ENCODE measurements around the gene SRMS. TPM values are rescaled to one million over a fixed set of nuclear protein-coding genes. Genes with fewer than 3 reads are reported as not detected.

SRMS gene
- total RNA-seq, 1 experiment from 2014 or later: 1.4 TPM

DNA sequence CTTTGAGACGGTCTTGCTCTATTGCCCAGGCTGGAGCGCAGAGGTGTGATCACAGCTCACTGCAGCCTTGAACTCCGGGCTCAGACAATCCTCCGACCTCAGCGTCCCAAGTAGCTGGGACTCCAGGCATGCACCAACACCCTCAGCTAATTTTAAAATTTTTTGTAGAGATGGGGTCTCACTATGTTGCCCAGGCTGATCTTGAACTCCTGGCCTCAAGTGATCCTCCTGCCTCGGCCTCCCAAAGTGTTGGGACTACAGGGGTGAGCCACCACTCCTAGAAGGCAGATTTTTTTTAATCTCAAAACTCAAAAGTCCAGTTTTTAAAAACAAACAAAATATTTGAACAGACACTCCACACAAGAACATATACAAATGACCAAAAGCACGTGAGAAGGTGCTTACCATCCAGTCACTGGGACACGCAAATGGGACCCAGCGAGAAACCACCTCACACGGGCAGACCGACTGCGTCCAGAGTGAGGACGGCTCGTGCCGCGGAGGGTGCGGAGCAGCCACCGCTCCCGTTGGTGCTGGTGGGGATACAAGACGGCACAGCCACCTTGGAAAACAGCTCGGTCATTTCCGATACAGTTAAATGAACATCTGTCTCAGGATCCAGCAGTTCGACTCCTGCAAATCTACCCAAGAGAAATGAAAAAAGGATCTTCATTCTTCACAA, 35.0 kb upstream of the SRMS start:
- ChIA-PET CTCF (interaction anchor here (0.6 to 1.9 kb wide), 7 partner anchors 37 to 333 kb away, joined by 3 to 9 read pairs (median 3); no protein-coding TSS in a partner anchor), POLR2A (interaction anchor here (0.6 to 2.6 kb wide), 3 partner anchors 45 to 373 kb away, joined by 3 to 8 read pairs (median 4); partner anchors contain the start of genes PTK6 and UCKL1)
- TF ChIP-seq, protein P1, sequence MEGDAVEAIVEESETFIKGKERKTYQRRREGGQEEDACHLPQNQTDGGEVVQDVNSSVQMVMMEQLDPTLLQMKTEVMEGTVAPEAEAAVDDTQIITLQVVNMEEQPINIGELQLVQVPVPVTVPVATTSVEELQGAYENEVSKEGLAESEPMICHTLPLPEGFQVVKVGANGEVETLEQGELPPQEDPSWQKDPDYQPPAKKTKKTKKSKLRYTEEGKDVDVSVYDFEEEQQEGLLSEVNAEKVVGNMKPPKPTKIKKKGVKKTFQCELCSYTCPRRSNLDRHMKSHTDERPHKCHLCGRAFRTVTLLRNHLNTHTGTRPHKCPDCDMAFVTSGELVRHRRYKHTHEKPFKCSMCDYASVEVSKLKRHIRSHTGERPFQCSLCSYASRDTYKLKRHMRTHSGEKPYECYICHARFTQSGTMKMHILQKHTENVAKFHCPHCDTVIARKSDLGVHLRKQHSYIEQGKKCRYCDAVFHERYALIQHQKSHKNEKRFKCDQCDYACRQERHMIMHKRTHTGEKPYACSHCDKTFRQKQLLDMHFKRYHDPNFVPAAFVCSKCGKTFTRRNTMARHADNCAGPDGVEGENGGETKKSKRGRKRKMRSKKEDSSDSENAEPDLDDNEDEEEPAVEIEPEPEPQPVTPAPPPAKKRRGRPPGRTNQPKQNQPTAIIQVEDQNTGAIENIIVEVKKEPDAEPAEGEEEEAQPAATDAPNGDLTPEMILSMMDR (IDR thresholded peaks at IDR 0.05; ENCODE audit: unreplicated experiment): no peak
- BruUV-seq (replicated peaks): no TSS peak
- H3K4me3 Mint-ChIP-seq (ENCODE audit: unreplicated experiment): no peak overlapping the region
- intact Hi-C loops (cut with micrococcal nuclease): no loop called here
- no peak overlapping the region for H3K27ac Mint-ChIP-seq (ENCODE audit: low read depth, unreplicated experiment)
- H3K27me3 Mint-ChIP-seq (ENCODE audit: insufficient read depth, unreplicated experiment): no peaks in the 10 kb centered on the region
- no peak for DNase-seq (ENCODE audit: unreplicated experiment)
- no peaks in the 10 kb centered on the region for H3K4me1 Mint-ChIP-seq (ENCODE audit: insufficient read depth, unreplicated experiment)
- H3K36me3 Mint-ChIP-seq (ENCODE audit: insufficient read depth, unreplicated experiment): no peaks in the 10 kb centered on the region
- H3K9me3 Mint-ChIP-seq (ENCODE audit: unreplicated experiment): no peaks in the 10 kb centered on the region

- no peaks in the 10 kb centered on the region for H3K27me3 Mint-ChIP-seq (ENCODE audit: insufficient read depth, unreplicated experiment)
- no peak overlapping the region for H3K4me3 Mint-ChIP-seq (ENCODE audit: unreplicated experiment)
- H3K27ac Mint-ChIP-seq (ENCODE audit: low read depth, unreplicated experiment): no peak overlapping the region
- intact Hi-C loops (cut with micrococcal nuclease): loop anchor here (2.0 kb wide), 1 partner anchor 116 kb away; the partner anchor contains the start of gene TNFRSF6B
- H3K36me3 Mint-ChIP-seq (ENCODE audit: insufficient read depth, unreplicated experiment): no peaks in the 10 kb centered on the region
- POLR2A ChIA-PET: interaction anchor here (0.5 to 2.6 kb wide), 3 partner anchors 32 to 360 kb away, joined by 3 to 8 read pairs (median 4); partner anchors contain the start of gene PTK6
- DNase-seq (ENCODE audit: unreplicated experiment): peak; percentile 74
- BruUV-seq (replicated peaks): no TSS peak
- no peaks in the 10 kb centered on the region for H3K4me1 Mint-ChIP-seq (ENCODE audit: insufficient read depth, unreplicated experiment)
- CTCF ChIA-PET: interaction anchor here (0.7 to 1.9 kb wide), 7 partner anchors 12 to 399 kb away, joined by 3 to 9 read pairs (median 4); no protein-coding TSS in a partner anchor
- H3K9me3 Mint-ChIP-seq (ENCODE audit: unreplicated experiment): no peaks in the 10 kb centered on the region
- TF ChIP-seq, protein P1 (IDR thresholded peaks at IDR 0.05; ENCODE audit: unreplicated experiment): peak; percentile 66
Measured at GRCh38 chr20:63580796-63581461, 33.4 kb upstream of the SRMS start.

DNA sequence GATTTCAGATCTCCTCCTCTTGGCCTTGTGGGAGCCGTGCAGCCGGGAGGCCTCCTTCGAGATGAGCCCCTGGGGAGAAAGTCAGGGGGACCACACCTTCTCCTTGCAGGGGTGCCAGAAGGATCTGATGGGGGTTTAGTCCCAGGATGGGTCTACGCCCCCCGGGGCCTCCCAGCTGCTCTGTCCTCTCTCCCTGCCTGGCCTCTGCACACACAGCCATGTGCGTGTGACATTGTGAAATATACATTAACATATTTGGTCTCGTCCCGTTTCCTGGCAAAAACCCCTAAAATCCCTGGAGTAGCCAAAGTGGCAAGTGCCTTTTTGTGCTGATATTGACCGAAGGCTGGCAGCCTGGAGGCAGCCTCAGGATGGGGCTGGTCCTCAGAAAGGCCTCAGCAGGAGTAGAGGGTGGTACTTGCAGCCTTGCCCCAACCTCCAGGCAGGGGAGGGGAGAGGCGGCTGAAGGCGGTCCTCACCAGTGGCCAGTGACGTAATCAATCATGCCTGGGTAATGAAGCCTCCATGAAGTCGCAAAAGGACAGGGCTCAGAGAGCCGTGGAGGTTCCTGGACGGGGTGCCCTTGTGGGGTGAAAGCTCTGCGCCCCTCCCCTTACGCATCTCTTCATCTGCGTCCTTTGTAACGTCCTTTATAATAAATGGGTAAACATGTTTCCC, 31.6 kb upstream of the SRMS start:
- TF ChIP-seq, protein P1 (IDR thresholded peaks at IDR 0.05; ENCODE audit: unreplicated experiment): no peak
- H3K4me3 Mint-ChIP-seq (ENCODE audit: unreplicated experiment): no peak overlapping the region
- H3K36me3 Mint-ChIP-seq (ENCODE audit: insufficient read depth, unreplicated experiment): no peaks in the 10 kb centered on the region
- ChIA-PET POLR2A (interaction anchor here (0.6 to 1.4 kb wide), 2 partner anchors 48 to 346 kb away, joined by 3 read pairs; partner anchors contain the start of gene GMEB2), CTCF (interaction anchor here (0.6 to 1.2 kb wide), 4 partner anchors 22 to 162 kb away, joined by 3 to 5 read pairs (median 4); partner anchors contain the start of gene PTK6)
- no peaks in the 10 kb centered on the region for H3K4me1 Mint-ChIP-seq (ENCODE audit: insufficient read depth, unreplicated experiment)
- DNase-seq (ENCODE audit: unreplicated experiment): no peak
- no peaks in the 10 kb centered on the region for H3K9me3 Mint-ChIP-seq (ENCODE audit: unreplicated experiment)
- BruUV-seq (replicated peaks): no TSS peak
- intact Hi-C loops (cut with micrococcal nuclease): no loop called here
- H3K27me3 Mint-ChIP-seq (ENCODE audit: insufficient read depth, unreplicated experiment): no peaks in the 10 kb centered on the region
- no peak overlapping the region for H3K27ac Mint-ChIP-seq (ENCODE audit: low read depth, unreplicated experiment)
